ENCODE measurements around the gene ZNF74. TPM values are rescaled to one million over a fixed set of nuclear protein-coding genes. Genes with fewer than 3 reads are reported as not detected.

ZNF74 gene
- total RNA-seq, 1 donor: 10.8 TPM

- no peak for DNase-seq (ENCODE audit: low read depth)
- TF ChIP-seq, protein P1, sequence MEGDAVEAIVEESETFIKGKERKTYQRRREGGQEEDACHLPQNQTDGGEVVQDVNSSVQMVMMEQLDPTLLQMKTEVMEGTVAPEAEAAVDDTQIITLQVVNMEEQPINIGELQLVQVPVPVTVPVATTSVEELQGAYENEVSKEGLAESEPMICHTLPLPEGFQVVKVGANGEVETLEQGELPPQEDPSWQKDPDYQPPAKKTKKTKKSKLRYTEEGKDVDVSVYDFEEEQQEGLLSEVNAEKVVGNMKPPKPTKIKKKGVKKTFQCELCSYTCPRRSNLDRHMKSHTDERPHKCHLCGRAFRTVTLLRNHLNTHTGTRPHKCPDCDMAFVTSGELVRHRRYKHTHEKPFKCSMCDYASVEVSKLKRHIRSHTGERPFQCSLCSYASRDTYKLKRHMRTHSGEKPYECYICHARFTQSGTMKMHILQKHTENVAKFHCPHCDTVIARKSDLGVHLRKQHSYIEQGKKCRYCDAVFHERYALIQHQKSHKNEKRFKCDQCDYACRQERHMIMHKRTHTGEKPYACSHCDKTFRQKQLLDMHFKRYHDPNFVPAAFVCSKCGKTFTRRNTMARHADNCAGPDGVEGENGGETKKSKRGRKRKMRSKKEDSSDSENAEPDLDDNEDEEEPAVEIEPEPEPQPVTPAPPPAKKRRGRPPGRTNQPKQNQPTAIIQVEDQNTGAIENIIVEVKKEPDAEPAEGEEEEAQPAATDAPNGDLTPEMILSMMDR (IDR thresholded peaks at IDR 0.05; ENCODE audit: insufficient read depth, low read depth, low read length): no peak
- H3K4me3 ChIP-seq (ENCODE audit: low read depth, low read length): no peak overlapping the region
Measured at GRCh38 chr22:20440637-20441591, 47.0 kb downstream of the ZNF74 start.

- DNase-seq (ENCODE audit: low read depth): peak; percentile 71
- no peak overlapping the region for H3K4me3 ChIP-seq (ENCODE audit: low read depth, low read length)
- TF ChIP-seq, protein P1 (IDR thresholded peaks at IDR 0.05; ENCODE audit: insufficient read depth, low read depth, low read length): no peak
Measured at GRCh38 chr22:20441631-20442484, 47.9 kb downstream of the ZNF74 start.

- H3K4me3 ChIP-seq (ENCODE audit: low read depth, low read length): no peak overlapping the region
- TF ChIP-seq, protein P1 (IDR thresholded peaks at IDR 0.05; ENCODE audit: insufficient read depth, low read depth, low read length): no peak
- DNase-seq (ENCODE audit: low read depth): peak; percentile 17
Measured at GRCh38 chr22:20442485-20443284, 48.7 kb downstream of the ZNF74 start.

GRCh38 chr22:20444325-20444724 lies 50.4 kb downstream of the ZNF74 start:
- no peak for DNase-seq (ENCODE audit: low read depth)
- TF ChIP-seq, protein P1 (IDR thresholded peaks at IDR 0.05; ENCODE audit: insufficient read depth, low read depth, low read length): no peak

GRCh38 chr22:20446383-20446970 lies 52.5 kb downstream of the ZNF74 start:
- no peak for DNase-seq (ENCODE audit: low read depth)
- TF ChIP-seq, protein P1 (IDR thresholded peaks at IDR 0.05; ENCODE audit: insufficient read depth, low read depth, low read length): no peak
- no peak overlapping the region for H3K4me3 ChIP-seq (ENCODE audit: low read depth, low read length)

More at GRCh38 chr22:20444325-20444724, 50.4 kb downstream of the ZNF74 start:
- H3K4me3 ChIP-seq (ENCODE audit: low read depth, low read length): no peak overlapping the region

- no peak for DNase-seq (ENCODE audit: low read depth)
- no peak overlapping the region for H3K4me3 ChIP-seq (ENCODE audit: low read depth, low read length)
- TF ChIP-seq, protein P1 (IDR thresholded peaks at IDR 0.05; ENCODE audit: insufficient read depth, low read depth, low read length): no peak
Measured at GRCh38 chr22:20448630-20449029, 54.7 kb downstream of the ZNF74 start.

Data from fibroblast of villous mesenchyme (primary cell).